ENCODE results near the gene NEAT1.

The NEAT1 gene

DNA sequence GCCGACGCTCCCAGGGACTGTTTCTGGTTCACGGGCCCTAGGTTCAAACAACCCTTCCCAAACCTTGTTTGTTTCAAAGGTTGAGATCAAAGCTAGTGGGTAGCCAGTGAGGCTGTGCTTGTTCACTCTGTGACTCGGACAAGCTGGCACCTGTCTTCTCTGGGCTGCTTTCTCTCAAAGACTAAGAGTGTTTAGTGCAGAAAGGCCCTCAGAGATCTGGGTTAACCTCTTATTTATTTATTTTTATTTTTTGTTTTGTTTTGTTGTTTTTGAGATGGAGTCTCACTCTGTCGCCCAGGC, 63.3 kb downstream of the NEAT1 start:
- no peak for DNase-seq (ENCODE audit: low spot score)
- TF ChIP-seq, protein P1, sequence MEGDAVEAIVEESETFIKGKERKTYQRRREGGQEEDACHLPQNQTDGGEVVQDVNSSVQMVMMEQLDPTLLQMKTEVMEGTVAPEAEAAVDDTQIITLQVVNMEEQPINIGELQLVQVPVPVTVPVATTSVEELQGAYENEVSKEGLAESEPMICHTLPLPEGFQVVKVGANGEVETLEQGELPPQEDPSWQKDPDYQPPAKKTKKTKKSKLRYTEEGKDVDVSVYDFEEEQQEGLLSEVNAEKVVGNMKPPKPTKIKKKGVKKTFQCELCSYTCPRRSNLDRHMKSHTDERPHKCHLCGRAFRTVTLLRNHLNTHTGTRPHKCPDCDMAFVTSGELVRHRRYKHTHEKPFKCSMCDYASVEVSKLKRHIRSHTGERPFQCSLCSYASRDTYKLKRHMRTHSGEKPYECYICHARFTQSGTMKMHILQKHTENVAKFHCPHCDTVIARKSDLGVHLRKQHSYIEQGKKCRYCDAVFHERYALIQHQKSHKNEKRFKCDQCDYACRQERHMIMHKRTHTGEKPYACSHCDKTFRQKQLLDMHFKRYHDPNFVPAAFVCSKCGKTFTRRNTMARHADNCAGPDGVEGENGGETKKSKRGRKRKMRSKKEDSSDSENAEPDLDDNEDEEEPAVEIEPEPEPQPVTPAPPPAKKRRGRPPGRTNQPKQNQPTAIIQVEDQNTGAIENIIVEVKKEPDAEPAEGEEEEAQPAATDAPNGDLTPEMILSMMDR (IDR thresholded peaks at IDR 0.05; ENCODE audit: extremely low read depth, missing control alignments), result no peak

DNA sequence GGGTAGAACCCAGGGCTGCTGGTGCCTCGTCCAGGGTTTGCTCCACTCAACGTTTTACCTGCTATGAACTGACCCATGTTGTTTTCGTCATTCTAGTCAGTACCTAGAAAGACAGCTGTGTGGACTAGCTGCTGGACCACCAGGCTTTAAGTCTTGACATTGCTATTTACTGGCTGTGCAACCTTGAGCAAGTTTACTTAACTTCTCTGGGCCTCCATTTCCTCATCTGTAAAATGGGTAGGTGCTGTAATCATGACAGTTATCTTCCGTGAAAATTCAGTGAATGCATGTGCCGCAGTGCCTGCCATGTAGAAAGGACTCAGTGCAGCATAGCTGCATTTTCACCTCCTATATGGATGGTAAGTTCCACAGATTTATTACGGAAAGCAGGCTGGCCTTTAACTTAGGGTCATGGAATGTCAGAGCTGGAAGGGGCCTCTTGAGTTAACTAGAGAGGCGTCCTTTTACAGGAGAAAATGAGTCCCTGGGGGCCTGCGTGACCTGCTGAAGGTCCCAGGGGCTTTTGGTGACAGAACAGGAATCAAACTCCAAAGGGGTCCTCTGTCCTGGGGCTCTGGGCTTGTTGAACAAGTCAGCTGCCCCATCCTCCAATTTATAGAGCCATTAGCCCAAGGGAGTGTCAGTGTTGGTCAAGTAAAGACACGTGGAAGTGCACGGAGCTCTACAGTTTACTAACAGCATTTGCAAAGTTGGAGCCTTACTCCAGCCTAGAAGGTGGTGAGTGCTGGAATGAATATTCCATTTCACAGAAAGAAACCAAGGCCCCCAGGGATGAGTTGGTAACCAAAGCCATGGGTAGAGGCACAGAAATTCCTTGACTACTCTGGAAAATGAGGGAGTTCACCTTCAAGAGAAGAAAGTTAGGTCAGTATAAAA, 64.2 kb downstream of the NEAT1 start:
- no peak for DNase-seq (ENCODE audit: low spot score)
- TF ChIP-seq, protein P1 (IDR thresholded peaks at IDR 0.05; ENCODE audit: extremely low read depth, missing control alignments), result no peak

DNA sequence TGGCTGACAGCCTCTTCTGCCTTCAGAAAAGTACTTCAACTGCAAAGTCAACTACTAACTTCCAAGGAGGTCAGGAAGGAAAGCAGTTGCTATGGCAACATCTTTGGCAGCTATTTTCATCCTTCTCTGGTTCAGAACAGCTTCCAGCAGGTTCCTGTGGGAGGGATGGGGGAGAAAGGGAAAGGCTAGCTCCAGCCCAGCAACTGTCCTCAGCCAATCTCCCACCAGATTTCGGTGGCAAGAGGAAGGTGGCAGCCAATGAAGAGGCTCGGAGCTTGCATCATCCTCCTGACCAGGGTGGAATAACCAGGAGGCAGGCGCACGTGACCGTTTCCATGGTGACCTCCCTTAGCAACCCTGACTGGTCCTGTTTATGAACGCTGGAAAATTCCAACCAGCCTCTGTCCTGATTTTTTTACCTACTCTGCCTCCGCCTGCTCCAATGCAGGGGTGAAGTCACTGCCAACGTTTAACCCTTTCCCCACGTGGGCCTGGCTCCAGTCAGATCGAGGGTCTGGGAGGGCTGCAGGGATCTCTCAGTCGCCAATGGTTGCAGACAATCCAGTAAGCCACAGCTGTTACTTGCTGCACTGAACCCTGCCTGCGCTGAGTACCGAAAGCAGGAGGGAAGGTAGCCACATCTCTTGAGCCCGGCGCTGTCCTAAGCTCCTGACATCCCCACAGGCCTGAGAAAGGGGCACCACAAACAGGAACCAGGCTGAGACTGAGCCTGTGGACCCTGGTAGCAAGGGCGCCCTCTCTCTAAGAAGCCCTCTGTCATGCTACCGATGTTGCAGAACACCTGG, 65.1 kb downstream of the NEAT1 start:
- TF ChIP-seq, protein P1 (IDR thresholded peaks at IDR 0.05; ENCODE audit: extremely low read depth, missing control alignments), result no peak
- peak; percentile 80 for DNase-seq (ENCODE audit: low spot score)

DNA sequence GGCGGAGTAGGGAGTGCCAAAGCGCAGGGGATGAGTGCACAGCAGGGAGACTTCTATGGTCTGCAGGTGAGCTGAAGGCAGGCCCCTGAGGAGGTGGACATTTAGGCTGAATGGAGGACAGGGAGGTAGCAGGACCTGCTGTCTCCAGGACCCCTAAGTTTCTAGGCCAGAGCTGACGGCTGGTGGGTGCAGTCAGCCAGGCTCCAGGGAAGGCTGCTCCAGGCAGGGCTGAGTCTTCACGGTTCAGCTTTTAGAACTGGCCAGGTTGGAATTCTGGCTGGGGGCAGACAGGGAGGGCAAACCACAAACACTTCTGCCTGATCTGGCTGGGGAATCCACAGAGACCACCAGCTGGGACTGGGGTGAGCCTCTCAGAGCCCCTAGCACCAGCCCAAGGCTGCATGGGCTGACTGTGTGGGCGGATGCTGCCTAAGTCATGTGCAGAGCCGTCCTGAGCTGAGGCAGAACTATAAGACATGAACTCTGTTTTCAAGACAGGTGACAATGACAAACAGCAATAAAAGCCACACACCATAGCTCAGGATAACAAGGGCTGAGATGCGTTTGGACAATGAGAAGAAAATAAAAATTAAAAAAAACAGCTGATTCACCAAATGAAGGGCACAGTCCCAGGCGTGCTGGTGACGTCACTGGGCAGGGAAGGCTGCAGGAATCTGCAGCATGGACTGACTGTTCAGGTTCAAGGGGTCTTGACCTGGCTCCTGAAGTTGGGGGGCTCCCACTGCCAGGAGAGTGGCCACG, 65.9 kb downstream of the NEAT1 start:
- no peak for DNase-seq (ENCODE audit: low spot score)
- TF ChIP-seq, protein P1 (IDR thresholded peaks at IDR 0.05; ENCODE audit: extremely low read depth, missing control alignments), result no peak

DNA sequence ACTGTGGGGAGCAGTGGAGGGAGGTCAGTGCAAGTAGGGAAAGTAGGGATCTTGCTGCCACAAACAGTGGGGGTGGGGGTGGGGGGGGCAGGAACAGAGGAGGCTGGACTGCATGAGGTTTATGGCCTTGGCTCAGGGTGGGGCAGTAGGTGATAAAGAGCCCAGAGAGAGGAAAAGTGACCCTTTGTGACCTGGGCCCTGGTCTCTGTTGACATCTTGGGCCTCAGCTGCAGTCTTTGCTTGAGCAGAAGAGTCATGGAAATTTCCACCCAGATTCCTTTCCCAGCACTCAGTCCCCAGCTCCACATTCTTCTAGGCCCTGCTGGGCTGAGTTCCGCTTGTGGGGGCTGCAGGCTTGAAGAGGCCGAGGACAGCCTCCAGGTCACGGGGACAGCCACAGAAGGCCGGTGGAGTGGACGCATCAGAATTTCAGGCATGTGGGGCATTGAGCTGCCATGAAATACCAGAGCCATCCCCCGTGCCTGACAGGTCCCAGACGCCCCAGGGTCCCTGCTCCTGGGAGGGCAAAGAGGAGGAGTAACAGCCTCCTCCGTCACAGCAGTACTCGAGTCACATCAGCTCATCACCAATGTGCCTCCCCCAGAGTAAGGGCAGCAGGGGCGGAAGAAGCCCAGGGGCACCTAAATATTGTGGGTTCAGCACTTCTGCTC, 66.6 kb downstream of the NEAT1 start:
- no peak for DNase-seq (ENCODE audit: low spot score)
- TF ChIP-seq, protein P1 (IDR thresholded peaks at IDR 0.05; ENCODE audit: extremely low read depth, missing control alignments), result no peak

DNA sequence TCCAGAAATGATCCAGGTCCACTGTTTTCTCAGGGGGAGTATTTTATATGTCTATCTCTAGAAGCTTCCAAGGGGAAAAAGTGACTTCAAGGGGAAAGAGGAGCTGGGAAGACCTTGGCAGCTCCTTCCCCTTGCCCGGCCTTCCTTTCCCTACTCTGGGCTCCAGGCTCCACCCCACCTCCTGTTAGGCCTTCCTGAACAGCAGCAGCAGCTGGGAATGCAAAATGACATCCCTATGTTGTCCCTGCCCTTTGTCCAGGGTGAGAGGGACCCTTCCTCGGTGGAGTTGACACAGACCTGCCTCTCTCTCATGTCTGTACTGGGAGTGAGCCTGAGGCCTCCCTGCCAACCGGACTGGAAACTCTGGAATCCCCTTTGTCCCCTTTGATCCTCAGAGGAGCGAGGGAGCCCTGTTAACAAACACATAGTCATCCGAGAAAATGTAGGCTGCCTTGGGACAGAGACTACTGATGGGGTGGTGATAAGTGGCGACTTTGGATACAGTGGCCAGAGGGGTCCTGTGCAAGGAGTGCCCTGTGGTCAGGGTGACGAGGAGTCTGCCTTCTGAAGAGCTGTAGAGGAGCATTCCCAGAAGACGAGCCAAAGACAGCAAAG, 67.2 kb downstream of the NEAT1 start:
- TF ChIP-seq, protein P1 (IDR thresholded peaks at IDR 0.05; ENCODE audit: extremely low read depth, missing control alignments), result no peak
- no peak for DNase-seq (ENCODE audit: low spot score)
